HG02642 (cell line): Measurements from ENCODE around the gene MDK.

Source experiments
- ATAC-seq: cut with Tn5 transposase; IDR thresholded peaks from one replicate; pipeline ENCODE4 v1.9.1; 2021; ENCODE audit warnings: mild to moderate bottlenecking; ENCODE audit not compliant: unreplicated experiment, poor library complexity

MDK gene

DNA sequence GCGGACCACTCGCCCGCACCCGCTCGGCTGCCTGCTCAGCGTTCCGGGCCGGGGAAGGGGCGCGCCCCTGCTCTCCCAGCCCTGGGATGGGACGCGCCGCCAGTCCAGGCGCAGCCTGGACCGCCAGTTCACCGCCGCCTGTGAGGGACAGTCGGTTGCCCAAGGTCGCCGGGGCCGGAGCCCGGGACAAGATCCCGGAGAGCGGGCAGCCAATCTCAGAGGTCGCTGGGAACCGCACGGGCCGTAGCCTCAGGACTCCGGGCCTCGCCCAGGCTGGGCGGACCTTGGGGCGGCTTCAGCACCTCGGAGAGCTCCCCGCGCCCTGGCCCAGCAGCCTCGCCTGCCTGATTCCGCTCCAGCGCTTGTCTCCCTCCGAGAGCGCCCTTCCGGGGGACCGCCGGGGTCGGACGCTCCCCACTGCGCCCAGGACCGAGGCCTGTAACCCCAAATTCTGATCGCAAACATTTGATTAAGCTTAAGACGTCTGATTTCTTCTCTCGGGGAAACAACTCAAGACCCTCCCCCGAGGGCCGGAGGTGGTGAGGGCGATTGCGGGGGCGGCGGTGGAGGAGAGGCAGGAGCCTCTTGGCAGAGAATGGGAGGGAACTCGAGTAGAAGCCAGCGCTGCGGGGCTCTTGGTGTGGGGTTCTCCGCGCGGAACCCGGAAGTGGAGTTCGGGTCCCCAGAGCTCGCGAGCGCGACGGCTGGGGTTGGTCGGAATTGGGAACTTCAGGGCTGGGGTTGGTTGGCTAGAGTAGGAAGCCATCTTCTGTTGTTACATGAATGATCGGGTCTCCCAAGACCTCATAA lies 11.2 kb downstream of the MDK start:
- peak; percentile 63 for ATAC-seq

DNA sequence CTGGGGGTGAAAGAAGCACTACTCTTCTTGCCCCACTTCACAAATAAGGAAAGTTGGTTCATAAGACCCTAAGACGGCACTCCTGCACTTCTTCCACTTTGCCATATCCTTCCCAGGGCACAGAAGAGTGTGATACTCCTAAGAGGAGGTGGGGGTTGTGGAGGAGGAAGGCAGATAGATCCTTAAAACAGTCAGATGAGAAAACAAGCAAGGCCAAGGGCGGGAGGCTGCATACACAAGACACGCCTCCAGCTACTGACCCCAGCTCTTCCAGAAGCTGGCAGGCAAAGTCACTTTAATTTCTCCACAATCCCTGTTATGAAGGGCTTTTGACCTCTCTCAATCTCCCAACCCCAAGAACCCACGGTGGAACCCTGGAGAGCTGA lies 11.8 kb downstream of the MDK start:
- ATAC-seq: no peak

DNA sequence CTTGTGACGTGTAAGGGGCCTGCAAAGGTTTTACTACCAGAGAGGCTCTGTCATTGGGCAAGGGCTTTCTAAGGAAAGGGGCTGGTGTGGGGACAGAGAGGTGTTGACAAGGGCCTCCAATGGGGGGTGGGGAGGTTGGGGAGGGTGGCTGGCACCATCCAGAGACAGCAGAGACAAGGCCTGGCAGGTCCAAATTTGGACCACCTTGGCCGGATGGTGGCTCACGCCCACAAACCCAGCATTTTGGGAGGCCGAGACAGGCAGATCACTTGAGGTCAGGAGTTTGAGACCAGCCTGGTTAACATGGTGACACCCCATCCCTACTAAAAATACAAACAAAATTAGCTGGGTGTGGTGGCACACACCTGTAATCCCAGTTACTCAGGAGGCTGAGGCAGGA lies 12.3 kb downstream of the MDK start:
- no peak for ATAC-seq

DNA sequence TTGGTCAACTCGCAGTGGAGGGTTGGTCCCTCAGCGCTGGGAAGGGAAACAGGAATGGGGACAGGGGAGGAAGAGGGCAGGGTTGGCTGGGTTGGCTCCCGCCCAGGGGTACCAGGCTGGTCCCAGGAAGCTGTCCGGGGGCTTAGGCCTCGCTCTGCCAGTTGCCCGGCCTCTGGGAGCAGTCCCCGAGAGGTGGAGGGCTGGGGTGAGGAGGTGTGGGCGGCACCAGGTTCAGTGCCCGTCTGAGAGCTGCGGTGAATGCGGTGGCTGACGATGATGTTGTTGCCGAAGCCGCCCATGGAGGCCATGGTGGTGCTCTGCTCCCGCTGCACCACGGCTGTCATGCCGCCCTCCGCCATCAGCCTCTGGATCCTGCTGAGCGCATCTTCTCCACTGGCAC lies 16.1 kb downstream of the MDK start:
- ATAC-seq: no peak

DNA sequence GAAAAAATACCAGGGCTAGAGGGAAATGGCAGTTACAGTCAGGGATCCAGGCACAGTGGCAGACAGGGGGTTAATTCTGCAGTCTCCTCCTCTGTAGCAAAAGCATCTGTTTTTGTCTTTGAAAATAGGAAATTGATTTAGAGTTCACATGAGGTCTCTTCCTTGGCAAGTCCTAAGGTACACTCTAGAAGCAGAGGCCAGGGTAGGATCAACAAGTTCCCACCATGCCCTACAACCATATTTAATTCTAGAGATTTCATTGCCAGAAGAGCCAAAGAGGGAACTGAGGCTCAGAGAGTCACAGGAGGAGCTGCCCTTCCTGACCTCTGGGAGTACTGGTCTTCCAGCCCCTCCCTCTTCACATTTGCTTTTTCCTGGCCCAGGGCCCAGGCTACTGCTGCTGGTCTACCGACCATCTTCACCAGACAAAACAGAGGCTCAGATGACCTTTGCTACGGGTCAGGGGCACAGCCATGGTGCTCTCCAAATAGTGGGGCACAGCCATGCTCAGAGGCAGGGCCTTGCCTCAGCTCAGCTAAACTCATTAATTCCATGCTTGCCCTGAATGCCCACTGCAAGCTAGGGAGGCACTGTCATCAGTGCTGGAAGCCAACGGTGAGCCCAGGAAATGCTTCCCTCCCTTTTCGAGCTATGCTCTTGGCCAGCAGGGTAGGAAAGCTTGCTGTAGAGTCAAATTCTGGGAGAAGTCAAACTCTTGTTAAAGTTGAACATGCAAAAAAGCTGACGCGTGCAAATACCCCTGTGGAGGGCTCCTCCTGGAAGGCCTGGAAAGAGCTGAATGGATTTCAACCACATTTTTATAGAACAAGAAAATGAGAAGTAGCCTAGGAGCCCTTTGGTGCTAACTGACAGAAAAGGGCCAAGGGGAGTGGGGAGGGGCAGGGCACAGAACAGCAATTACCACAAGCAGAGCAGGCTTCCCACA lies 21.8 kb downstream of the MDK start:
- ATAC-seq: no peak

DNA sequence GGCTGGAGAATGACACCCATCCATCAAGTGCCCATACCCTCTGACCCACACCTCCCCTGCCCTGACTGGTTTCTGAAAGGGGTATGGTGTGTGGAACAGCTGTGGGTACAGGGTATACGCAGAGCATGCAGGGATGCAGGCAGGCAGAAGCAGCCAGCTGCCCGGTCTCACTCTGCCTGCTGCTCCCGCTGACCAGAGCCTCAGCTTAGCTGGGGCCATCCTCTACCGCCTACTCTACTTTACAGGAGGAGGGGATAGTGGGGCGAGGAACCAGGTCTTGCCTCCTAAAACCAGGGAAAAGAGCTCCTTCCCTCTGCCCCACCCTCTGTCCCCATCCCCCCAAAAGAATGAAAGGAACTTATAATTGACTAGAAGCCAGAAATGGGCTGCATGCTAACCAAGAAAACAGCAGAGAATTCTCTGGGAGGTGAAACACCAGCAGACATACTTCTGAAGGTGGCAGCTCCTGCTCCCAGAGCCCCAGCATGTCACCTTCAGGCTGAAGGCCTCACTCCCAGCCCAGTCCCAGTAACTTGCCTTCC lies 23.1 kb downstream of the MDK start:
- ATAC-seq: no peak

DNA sequence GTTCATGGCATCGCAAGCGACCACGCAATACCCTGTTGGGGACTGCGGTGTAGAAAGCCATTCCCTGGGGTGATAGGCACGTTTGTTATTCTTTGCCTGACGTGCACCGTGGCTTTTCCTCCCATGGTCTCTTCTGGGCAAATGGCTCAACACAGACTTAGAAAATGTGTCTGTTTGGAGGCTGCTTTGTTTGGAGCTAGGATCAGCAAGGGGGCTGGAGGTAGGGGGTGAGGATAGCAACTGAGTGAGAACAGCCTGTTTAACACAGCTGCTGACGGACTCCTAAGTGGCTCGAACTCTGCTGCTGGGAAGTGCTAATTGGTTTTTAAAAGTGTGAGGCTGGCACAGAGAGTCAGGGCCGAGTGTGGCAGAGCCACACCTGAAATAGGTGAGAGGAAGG lies 26.2 kb downstream of the MDK start:
- no peak for ATAC-seq

DNA sequence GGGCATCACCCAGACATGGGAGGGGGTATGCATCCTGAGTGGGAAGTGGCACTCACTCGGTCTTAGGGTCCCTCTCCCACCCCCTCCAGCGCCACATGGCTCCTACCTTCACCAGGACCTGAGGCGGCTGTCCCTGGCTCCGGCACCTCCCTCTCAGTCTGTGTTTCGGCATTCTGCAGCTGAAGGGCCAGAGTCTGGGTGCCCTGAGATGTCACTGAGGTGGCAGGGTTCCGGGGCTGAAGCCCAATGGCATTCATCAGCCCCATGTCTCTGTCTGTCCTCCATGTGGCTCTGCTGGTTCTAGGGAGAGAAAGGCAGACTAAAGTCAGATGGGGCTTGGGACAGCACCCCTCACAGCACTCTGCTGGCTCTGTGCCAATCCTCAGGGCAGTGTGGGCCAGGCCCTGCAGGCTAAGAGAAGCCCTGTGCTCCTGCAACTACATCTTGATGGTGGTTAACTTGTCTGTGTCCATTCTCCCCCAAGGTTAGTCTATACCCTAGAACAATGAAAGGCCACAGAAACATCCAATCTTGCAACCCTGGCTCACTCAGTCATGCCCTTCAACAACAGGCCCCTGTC lies 27.0 kb downstream of the MDK start:
- no peak for ATAC-seq

DNA sequence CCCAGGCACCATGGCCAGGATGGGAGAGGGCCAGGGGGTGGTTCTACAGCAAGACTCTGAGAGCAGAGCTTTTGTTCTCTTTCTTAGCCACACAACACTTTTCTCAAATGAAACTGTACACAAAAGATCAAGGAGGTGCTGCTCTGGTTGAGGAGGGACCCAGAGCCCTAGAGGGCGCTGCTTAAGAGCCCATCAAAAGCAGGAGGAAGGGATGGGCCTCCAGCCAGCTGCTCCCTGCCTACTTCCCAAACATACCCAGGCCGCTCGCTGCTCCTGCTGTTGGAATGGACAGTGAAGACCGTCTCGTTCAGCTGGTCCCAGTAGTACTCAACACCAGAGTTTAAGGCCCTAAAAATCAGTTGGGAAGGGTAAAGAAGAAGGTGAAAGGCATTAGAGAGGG lies 28.6 kb downstream of the MDK start:
- no peak for ATAC-seq

DNA sequence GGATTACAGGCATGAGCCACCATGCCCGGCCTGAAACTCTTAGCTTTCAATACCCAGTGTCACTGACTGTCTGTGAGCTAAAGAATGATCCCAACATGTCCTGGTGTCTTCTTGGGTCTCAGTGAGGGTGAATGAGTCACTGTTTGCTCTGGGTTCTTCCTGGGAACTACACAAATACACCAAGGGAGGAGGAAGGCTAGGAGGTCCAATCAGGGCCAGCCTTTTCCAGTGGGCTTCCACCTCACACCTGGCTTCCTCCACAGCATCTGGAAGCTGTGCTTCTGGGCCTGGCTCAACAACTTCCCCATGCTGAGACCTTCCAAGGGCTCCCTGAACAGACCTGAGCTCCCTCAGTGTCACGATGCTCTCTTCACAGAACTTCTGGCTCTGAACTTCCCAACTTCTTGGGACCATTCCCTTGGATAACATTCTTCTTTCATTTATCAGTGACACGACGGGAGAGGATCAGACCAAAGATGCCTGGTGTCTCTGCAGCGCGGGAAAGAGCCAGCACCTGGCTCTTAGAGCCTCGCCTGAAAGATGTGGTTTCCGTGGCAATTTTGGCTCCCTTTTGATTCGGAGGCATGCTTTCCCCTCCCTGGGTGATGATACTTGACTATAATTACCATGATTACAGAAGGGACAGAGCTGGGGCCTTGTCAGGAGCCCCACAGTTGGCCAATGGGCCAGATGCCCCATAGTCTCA lies 32.4 kb downstream of the MDK start:
- ATAC-seq: no peak

DNA sequence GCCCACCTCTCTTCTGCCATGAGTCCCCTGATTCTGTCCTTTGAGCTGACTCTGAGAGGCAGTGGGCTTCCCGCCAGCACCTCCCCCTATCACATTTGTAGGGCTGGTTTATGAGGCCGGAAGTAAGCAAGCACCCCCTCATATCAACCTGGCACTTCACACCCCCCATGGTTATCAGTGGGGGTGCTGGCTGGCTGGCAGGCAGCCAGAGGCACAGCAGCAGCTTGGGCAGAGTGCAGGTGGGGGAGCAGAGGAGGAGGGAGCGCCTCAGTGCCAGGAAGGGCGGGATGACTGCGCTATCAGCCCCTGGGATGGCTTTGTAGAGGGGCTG lies 33.0 kb downstream of the MDK start:
- ATAC-seq: no peak

DNA sequence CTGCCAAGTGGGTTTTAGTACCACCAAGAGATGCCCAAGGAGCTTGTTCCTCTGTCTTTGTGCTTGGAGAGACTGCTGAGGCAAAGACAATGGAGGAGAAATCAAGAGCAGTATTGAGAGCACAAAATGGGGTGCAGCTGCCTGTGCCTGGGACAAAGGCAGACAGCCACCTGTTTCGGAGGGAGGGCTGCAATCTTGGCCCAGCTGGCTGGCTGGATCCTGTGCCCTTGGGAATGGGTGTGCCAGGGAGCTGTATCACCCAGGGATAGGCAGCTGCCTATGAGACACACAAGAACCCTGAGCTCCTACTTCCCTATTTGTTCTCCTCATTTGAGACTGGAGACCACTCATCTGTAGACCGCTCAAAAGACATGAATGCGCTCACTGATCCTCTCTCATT lies 33.4 kb downstream of the MDK start:
- no peak for ATAC-seq

DNA sequence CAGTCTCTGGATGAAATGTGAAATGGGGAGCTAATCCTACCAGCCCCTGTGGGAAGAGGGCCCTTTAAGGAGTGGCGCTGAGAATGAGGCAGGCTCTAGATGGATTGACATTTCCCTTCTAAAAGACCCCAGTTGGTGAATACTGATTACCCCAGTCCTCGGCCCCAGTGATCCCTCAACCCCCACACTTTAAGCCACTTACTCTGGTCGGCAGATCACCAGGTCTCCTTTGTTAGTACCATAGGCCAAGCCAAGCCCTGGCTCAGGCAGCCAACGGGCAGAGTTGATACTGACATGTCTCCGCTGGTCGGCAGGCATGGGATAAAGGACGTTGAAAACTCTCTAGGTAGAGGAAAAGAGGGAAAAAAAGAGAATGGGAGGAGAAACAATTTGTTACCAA lies 36.2 kb downstream of the MDK start:
- no peak for ATAC-seq

DNA sequence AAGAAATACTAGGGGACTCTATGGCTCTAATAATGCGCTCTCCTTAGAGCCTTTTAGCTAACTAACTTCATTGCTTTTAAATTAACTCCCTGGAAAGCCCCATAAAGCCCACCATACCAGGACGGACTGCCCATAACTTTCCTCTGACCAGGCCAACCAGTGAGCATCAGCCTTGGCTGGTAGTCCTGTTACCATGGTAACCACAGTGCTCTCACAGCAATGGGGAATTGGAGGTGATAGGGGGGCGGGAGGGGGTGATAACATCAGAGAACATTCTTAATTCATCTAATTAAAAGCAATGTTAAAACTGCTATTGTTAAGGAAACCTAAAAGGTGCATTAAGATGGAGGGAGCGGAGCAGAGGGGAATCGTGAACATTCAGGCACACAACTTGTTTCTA lies 37.3 kb downstream of the MDK start:
- ATAC-seq: no peak

DNA sequence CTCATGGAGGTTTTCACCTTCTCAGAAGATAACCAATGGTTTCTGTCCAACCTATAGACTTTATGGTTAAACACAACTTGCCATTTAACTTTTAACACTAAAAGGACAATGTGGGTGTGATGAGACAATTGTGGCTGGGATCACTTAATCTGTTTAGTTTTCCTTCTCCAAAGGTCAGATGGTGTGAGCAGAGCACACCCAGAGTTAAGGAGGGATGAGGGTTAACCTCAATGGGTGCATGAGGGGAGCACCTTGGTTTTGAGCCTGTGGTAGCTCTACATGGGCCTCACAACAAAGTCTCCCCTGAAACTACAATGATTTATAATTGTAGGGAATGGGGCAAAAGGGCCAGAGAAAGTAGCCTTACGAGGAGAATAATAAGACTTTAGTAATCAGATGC lies 39.0 kb downstream of the MDK start:
- no peak for ATAC-seq

DNA sequence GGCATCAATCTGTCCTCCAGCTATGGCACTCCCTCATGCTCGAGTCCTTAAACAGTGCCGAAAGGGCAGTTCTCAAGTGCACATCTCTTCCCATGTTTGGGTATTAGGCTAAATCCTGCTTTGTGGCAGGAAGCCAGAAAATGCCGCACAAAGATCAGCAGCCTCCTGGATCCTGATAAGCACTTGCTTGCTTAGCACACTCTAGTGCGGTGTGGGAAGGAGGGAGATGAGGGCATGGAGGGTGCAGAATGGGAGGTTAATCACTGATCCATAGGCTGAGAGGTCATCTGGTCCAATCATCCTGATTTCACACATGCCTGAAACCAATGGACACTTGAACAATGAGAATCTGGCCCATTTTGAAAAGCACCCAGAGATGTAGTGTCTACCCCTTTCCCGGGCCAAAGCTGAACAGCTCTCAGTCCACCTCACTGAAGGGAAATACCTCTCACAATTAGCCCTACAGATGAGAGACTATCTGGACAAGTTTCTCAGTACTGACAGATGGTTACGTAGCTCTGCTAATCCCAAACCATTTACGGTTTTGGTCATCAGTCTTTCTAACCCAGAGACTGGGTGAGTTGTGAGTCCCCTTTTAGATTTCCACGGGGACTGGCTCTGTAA lies 39.9 kb downstream of the MDK start:
- no peak for ATAC-seq

DNA sequence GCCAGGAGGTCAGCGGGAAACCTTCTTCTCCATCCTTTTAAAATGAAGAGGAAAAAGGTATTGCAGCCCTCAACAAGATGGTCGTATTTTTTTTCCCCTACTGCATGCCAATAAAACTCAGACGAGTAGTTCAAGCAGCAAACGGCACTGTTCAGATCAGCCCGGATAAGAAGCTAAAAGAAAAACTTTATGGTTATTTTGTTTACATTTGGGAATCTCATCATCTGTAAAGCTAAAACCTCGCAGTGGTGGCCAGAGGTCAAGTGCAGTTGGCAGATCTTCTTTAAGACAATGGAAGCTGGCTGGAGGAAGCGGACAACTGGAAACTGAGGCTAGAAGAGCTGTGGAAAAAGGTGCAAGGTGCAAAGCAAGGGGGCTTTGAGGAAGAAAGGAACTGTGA lies 41.1 kb downstream of the MDK start:
- ATAC-seq: no peak

DNA sequence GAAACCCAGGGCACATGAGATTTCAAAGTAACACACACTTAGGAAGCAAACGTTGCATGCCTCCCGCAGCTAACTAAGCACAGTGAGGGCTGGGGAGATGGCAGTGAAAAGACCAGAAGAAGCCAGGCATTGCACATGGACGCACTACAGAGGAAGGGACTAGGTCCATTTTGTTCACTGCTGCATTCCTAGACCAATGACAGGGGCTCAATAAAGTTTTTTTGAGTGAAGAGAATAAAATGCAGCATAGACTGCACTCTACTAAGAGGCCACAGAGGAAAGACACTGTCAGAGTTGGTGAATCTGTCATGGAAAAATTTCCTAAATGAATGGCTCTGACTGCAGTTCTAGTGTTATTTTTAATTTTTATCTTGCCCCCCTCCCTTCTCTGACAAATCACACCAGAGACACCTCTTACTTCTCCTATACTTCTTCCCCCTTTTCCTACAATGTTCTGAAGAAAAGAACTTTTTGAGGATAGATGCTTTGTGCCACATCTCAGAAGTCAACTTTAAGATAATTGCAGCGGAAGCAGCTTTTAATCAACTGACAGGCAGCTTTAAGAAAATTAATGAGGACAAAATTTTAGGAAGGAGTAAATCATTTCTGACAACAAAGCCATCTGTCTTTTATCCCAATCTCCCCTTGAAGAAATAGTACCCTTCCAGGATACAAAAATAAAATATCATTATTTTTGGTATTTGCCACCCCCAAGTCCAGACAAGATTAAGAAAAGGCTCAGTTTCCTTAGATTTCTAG lies 44.9 kb downstream of the MDK start:
- ATAC-seq: no peak

DNA sequence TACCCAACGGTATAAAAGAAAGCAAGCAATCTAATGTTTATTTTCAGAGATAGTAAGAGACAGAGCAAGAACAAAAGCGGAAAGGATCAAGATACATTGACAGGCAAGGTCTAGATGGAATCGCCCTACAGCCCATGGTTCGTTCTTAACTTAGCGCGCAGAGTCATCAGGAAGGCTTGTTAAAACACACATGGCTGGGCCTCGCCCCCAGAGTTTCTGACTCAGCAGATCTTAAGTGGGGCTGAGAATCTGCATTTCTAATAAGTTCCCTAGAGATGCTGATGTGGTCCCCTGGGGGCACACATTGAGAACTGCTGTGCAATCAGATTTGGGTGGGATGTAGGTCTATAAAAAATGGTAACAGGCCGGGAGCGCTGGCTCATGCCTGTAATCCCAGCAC lies 45.9 kb downstream of the MDK start:
- ATAC-seq: no peak
